ENCODE measurements around the gene RC3H1. TPM values are rescaled to one million over a fixed set of nuclear protein-coding genes. Genes with fewer than 3 reads are reported as not detected.

Gene RC3H1
- total and polyA plus RNA-seq, 10 of the 15 experiments (the other 5 are each of a cell fraction or from before 2014, with no cell fraction given): 1.4 to 33.9 (median 11.8) TPM

DNA sequence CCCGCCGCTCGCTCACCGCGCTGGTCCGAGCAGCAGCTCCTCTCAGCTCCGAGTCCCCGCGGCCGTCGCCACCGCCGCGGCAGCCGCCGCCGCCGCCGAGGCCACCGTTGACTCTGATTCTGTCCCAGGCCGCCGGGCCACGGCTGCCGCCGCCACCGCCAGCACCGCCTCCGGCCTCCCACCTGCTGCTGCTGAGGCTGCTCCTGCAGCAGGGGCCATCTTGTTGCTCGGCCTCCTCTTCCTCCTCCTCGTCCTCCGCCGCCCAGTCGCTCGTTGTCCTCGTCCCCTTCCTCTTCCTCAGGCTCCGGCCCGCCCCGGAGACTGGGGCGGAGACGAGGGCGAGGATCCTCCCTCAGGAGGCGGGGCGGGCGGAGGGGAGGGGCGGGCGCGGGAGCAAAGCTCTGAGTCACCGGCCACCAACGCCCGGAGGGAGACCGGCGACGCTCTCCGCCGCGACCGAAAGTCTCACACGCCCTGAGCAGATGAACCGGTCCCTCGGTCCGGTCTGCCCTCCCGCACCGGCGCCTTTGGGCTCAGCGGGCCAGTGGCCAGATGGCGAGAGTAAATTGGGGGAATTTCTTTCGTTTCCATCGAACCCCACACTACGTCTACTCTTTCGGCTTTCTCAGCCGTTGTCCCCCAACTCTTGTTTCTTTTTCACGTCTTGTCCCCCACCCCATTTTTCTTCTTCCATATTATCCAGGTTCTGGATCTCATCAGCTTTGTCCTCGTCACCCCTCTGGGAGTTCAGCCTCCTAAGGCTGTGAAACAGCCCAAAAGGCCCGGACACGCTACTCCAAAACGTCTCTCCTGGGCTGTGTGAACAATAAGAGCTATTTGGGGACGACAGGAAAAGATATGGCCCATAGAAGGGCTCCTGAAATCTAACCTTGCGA, at the start of gene RC3H1 (continued):
- TF ChIP-seq RUNX3 (IDR thresholded peaks at IDR 0.05; ENCODE audit: low read length) (no peak), ZZZ3 (IDR thresholded peaks at IDR 0.05; ENCODE audit: control insufficient read depth, insufficient read length, low read depth) (no peak), ESRRA (IDR thresholded peaks at IDR 0.05; ENCODE audit: low read length) (no peak), SREBF1 (IDR thresholded peaks at IDR 0.05; ENCODE audit: low read length) (no peak), CHD4 (IDR thresholded peaks at IDR 0.05) (no peak), MYC (IDR thresholded peaks at IDR 0.05; ENCODE audit: insufficient read depth, insufficient read length, insufficient replicate concordance, low read length, severe bottlenecking) (no peak), LARP7 (IDR thresholded peaks at IDR 0.05) (peak; percentile 78), EED (IDR thresholded peaks at IDR 0.05; ENCODE audit: low read depth) (no peak), CREB1 (IDR thresholded peaks at IDR 0.05; ENCODE audit: low read depth) (peak; percentile 68; the same call in 1 of the 2 replicates), EP300 (IDR thresholded peaks at IDR 0.05; ENCODE audit: borderline replicate concordance in 1 of 2, control insufficient read depth in 1 of 2, low read depth in 2 of 2, low read length in 2 of 2) (0 out of 4 replicates have a peak, but pooled peaks of 1 of the 2 experiments have one; percentile 15), IKZF1 (conservative IDR thresholded peaks at IDR 0.05) (peak; percentile 75), STAT1 (conservative IDR thresholded peaks at IDR 0.05) (no peak), MTA2 (IDR thresholded peaks at IDR 0.05; ENCODE audit: low read depth) (no peak), WRNIP1 (IDR thresholded peaks at IDR 0.05; ENCODE audit: borderline replicate concordance, low read depth, low read length) (no peak), SMARCA5 (IDR thresholded peaks at IDR 0.05) (peak; percentile 79; the same call in 1 of the 2 replicates)
- TF ChIP-seq, protein P1, sequence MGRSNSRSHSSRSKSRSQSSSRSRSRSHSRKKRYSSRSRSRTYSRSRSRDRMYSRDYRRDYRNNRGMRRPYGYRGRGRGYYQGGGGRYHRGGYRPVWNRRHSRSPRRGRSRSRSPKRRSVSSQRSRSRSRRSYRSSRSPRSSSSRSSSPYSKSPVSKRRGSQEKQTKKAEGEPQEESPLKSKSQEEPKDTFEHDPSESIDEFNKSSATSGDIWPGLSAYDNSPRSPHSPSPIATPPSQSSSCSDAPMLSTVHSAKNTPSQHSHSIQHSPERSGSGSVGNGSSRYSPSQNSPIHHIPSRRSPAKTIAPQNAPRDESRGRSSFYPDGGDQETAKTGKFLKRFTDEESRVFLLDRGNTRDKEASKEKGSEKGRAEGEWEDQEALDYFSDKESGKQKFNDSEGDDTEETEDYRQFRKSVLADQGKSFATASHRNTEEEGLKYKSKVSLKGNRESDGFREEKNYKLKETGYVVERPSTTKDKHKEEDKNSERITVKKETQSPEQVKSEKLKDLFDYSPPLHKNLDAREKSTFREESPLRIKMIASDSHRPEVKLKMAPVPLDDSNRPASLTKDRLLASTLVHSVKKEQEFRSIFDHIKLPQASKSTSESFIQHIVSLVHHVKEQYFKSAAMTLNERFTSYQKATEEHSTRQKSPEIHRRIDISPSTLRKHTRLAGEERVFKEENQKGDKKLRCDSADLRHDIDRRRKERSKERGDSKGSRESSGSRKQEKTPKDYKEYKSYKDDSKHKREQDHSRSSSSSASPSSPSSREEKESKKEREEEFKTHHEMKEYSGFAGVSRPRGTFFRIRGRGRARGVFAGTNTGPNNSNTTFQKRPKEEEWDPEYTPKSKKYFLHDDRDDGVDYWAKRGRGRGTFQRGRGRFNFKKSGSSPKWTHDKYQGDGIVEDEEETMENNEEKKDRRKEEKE (IDR thresholded peaks at IDR 0.05): no peak
- TF ChIP-seq, protein P2, sequence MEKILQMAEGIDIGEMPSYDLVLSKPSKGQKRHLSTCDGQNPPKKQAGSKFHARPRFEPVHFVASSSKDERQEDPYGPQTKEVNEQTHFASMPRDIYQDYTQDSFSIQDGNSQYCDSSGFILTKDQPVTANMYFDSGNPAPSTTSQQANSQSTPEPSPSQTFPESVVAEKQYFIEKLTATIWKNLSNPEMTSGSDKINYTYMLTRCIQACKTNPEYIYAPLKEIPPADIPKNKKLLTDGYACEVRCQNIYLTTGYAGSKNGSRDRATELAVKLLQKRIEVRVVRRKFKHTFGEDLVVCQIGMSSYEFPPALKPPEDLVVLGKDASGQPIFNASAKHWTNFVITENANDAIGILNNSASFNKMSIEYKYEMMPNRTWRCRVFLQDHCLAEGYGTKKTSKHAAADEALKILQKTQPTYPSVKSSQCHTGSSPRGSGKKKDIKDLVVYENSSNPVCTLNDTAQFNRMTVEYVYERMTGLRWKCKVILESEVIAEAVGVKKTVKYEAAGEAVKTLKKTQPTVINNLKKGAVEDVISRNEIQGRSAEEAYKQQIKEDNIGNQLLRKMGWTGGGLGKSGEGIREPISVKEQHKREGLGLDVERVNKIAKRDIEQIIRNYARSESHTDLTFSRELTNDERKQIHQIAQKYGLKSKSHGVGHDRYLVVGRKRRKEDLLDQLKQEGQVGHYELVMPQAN (conservative IDR thresholded peaks at IDR 0.05): peak; percentile 42; the same call in 1 of the 2 replicates
- TF ChIP-seq, protein P3, sequence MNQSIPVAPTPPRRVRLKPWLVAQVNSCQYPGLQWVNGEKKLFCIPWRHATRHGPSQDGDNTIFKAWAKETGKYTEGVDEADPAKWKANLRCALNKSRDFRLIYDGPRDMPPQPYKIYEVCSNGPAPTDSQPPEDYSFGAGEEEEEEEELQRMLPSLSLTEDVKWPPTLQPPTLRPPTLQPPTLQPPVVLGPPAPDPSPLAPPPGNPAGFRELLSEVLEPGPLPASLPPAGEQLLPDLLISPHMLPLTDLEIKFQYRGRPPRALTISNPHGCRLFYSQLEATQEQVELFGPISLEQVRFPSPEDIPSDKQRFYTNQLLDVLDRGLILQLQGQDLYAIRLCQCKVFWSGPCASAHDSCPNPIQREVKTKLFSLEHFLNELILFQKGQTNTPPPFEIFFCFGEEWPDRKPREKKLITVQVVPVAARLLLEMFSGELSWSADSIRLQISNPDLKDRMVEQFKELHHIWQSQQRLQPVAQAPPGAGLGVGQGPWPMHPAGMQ (IDR thresholded peaks at IDR 0.05; ENCODE audit: borderline replicate concordance): no peak
- TF ChIP-seq, protein P4, sequence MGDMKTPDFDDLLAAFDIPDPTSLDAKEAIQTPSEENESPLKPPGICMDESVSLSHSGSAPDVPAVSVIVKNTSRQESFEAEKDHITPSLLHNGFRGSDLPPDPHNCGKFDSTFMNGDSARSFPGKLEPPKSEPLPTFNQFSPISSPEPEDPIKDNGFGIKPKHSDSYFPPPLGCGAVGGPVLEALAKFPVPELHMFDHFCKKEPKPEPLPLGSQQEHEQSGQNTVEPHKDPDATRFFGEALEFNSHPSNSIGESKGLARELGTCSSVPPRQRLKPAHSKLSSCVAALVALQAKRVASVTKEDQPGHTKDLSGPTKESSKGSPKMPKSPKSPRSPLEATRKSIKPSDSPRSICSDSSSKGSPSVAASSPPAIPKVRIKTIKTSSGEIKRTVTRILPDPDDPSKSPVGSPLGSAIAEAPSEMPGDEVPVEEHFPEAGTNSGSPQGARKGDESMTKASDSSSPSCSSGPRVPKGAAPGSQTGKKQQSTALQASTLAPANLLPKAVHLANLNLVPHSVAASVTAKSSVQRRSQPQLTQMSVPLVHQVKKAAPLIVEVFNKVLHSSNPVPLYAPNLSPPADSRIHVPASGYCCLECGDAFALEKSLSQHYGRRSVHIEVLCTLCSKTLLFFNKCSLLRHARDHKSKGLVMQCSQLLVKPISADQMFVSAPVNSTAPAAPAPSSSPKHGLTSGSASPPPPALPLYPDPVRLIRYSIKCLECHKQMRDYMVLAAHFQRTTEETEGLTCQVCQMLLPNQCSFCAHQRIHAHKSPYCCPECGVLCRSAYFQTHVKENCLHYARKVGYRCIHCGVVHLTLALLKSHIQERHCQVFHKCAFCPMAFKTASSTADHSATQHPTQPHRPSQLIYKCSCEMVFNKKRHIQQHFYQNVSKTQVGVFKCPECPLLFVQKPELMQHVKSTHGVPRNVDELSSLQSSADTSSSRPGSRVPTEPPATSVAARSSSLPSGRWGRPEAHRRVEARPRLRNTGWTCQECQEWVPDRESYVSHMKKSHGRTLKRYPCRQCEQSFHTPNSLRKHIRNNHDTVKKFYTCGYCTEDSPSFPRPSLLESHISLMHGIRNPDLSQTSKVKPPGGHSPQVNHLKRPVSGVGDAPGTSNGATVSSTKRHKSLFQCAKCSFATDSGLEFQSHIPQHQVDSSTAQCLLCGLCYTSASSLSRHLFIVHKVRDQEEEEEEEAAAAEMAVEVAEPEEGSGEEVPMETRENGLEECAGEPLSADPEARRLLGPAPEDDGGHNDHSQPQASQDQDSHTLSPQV (IDR thresholded peaks at IDR 0.05): 0 out of 2 replicates have a peak, but pooled peaks have one; percentile 29
